Muscle layer of colon (tissue), 2 donors: ENCODE measurements around the gene NDC80.
A peak's percentile ranks its signal among the peaks of the same experiment; 100 is the strongest.

Source experiments
- H3K27ac ChIP-seq: one replicate; pipeline ENCODE4 v1.7.0; 2013; ENCODE audit warnings: low read depth, mild to moderate bottlenecking, low read length, moderate library complexity
- H3K27me3 ChIP-seq, 2 donors: one replicate each; pipeline ENCODE4 v1.7.0; 2013; ENCODE audit warnings: low read length in 2 of 2, mild to moderate bottlenecking in 2 of 2; ENCODE audit not compliant: insufficient read depth in 2 of 2, control insufficient read depth in 1 of 2
- H3K36me3 ChIP-seq: one replicate; pipeline ENCODE4 v1.7.0; 2013; ENCODE audit warnings: mild to moderate bottlenecking, low read length; ENCODE audit not compliant: insufficient read depth
- H3K4me1 ChIP-seq: one replicate; pipeline ENCODE4 v1.7.0; 2013; ENCODE audit warnings: mild to moderate bottlenecking, low read length; ENCODE audit not compliant: insufficient read depth
- H3K4me3 ChIP-seq, 2 donors: one replicate each; pipeline ENCODE4 v1.7.0; 2013; ENCODE audit warnings: low read length in 2 of 2, low read depth in 1 of 2, mild to moderate bottlenecking in 1 of 2, moderate library complexity in 1 of 2
- H3K9ac ChIP-seq: one replicate; pipeline ENCODE4 v1.7.0; 2013; ENCODE audit warnings: low read length
- H3K9me3 ChIP-seq: one replicate; pipeline ENCODE4 v1.7.0; 2013; ENCODE audit warnings: mild to moderate bottlenecking, low read length
- donor health status: abdominal sarcoma.
- donor health status: Adenocarcinoma of cecum.

The NDC80 gene

GRCh38 chr18:2559249-2559648 lies 12.1 kb upstream of the NDC80 start:
- Histone ChIP-seq H3K4me3 (no peak overlapping the region), H3K9ac (no peak overlapping the region), H3K4me1 (no peaks in the 10 kb centered on the region), H3K27me3 (no peaks in the 10 kb centered on the region), H3K9me3 (no peaks in the 10 kb centered on the region), H3K27ac (no peak overlapping the region), H3K36me3 (peaks cover 3% of the 10 kb centered on the region)

- Histone ChIP-seq H3K27me3 (no peaks in the 10 kb centered on the region), H3K4me1 (no peaks in the 10 kb centered on the region), H3K27ac (no peak overlapping the region), H3K36me3 (no peaks in the 10 kb centered on the region), H3K9ac (no peak overlapping the region), H3K9me3 (no peaks in the 10 kb centered on the region), H3K4me3 (no peak overlapping the region)
These were observed 7.0 kb upstream of the NDC80 start for GRCh38 chr18:2564373-2564772.

GRCh38 chr18:2568129-2568528 lies 3.2 kb upstream of the NDC80 start:
- Histone ChIP-seq H3K4me1 (peaks cover 13% of the 10 kb centered on the region), H3K9ac (no peak overlapping the region), H3K36me3 (no peaks in the 10 kb centered on the region), H3K9me3 (no peaks in the 10 kb centered on the region), H3K27me3 (no peaks in the 10 kb centered on the region), H3K27ac (no peak overlapping the region), H3K4me3 (no peak overlapping the region)

- Histone ChIP-seq H3K4me1 (peaks cover 13% of the 10 kb centered on the region), H3K36me3 (no peaks in the 10 kb centered on the region), H3K9me3 (no peaks in the 10 kb centered on the region), H3K9ac (no peak overlapping the region), H3K4me3 (no peak overlapping the region), H3K27me3 (no peaks in the 10 kb centered on the region), H3K27ac (no peak overlapping the region)
These were observed 2.8 kb upstream of the NDC80 start for GRCh38 chr18:2568605-2569004.

GRCh38 chr18:2569338-2570207 lies 1.8 kb upstream of the NDC80 start:
- H3K36me3 ChIP-seq, result no peaks in the 10 kb centered on the region
- H3K4me1 ChIP-seq, result peaks cover 13% of the 10 kb centered on the region
- H3K27ac ChIP-seq, result no peak overlapping the region
- H3K9me3 ChIP-seq, result no peaks in the 10 kb centered on the region
- peak overlapping the region in 1 of 2 donors; percentile 94 for H3K4me3 ChIP-seq
- no peaks in the 10 kb centered on the region for H3K27me3 ChIP-seq
- H3K9ac ChIP-seq, result peak overlapping the region; percentile 91

- no peaks in the 10 kb centered on the region for H3K27me3 ChIP-seq
- H3K9me3 ChIP-seq, result no peaks in the 10 kb centered on the region
- H3K4me1 ChIP-seq, result peaks cover 13% of the 10 kb centered on the region
- peak overlapping the region; percentile 68 for H3K27ac ChIP-seq
- H3K9ac ChIP-seq, result peak overlapping the region; percentile 91
- no peaks in the 10 kb centered on the region for H3K36me3 ChIP-seq
- H3K4me3 ChIP-seq, result peak overlapping the region; percentile 72 to 94
These were observed 571 bp upstream of the NDC80 start for GRCh38 chr18:2570772-2571199.

GRCh38 chr18:2572171-2572569 lies 813 bp downstream of the NDC80 start:
- Histone ChIP-seq H3K4me1 (peaks cover 13% of the 10 kb centered on the region), H3K9me3 (no peaks in the 10 kb centered on the region), H3K27me3 (no peaks in the 10 kb centered on the region), H3K4me3 (no peak overlapping the region), H3K9ac (no peak overlapping the region), H3K36me3 (no peaks in the 10 kb centered on the region), H3K27ac (no peak overlapping the region)

- peaks cover 13% of the 10 kb centered on the region for H3K4me1 ChIP-seq
- no peaks in the 10 kb centered on the region for H3K27me3 ChIP-seq
- H3K36me3 ChIP-seq, result no peaks in the 10 kb centered on the region
- no peak overlapping the region for H3K27ac ChIP-seq
- no peak overlapping the region for H3K4me3 ChIP-seq
- no peak overlapping the region for H3K9ac ChIP-seq
- no peaks in the 10 kb centered on the region for H3K9me3 ChIP-seq
These were observed 1.5 kb downstream of the NDC80 start for GRCh38 chr18:2572892-2573291.

- H3K27me3 ChIP-seq, result no peaks in the 10 kb centered on the region
- peaks cover 13% of the 10 kb centered on the region for H3K4me1 ChIP-seq
- H3K9me3 ChIP-seq, result no peaks in the 10 kb centered on the region
- H3K4me3 ChIP-seq, result no peak overlapping the region
- H3K36me3 ChIP-seq, result no peaks in the 10 kb centered on the region
- no peak overlapping the region for H3K9ac ChIP-seq
- no peak overlapping the region for H3K27ac ChIP-seq
These were observed 2.1 kb downstream of the NDC80 start for GRCh38 chr18:2573408-2573807.

GRCh38 chr18:2587788-2588187 lies 16.4 kb downstream of the NDC80 start:
- Histone ChIP-seq H3K36me3 (no peaks in the 10 kb centered on the region), H3K4me1 (no peaks in the 10 kb centered on the region), H3K9me3 (no peaks in the 10 kb centered on the region)

GRCh38 chr18:2588666-2589344 lies 17.4 kb downstream of the NDC80 start:
- H3K4me3 ChIP-seq, result no peak overlapping the region
- H3K9me3 ChIP-seq, result no peaks in the 10 kb centered on the region
- no peak overlapping the region for H3K27ac ChIP-seq
- H3K27me3 ChIP-seq, result no peaks in the 10 kb centered on the region
- H3K9ac ChIP-seq, result no peak overlapping the region
- H3K4me1 ChIP-seq, result no peaks in the 10 kb centered on the region
- H3K36me3 ChIP-seq, result no peaks in the 10 kb centered on the region

More at GRCh38 chr18:2587788-2588187, 16.4 kb downstream of the NDC80 start:
- H3K9ac ChIP-seq, result no peak overlapping the region
- no peak overlapping the region for H3K4me3 ChIP-seq
- no peak overlapping the region for H3K27ac ChIP-seq
- no peaks in the 10 kb centered on the region for H3K27me3 ChIP-seq
